Esophagus muscularis mucosa (tissue), 4 donors: ENCODE measurements around the gene SERPINB11. TPM values are rescaled to one million over a fixed set of nuclear protein-coding genes. Genes with fewer than 3 reads are reported as not detected.
"Not testable (repeated sequence)": the region's sequence is repeated elsewhere in the genome, so short reads cannot be mapped to it uniquely, and the experiment has no call there.

Experiments used
- DNase-seq: peaks from one replicate; pipeline ENCODE4 v3.0.0-alpha.2; 2017; ENCODE audit errors: extremely low spot score
- H3K27ac ChIP-seq, 4 donors: fragments of 200-600 bp; sonication (generic); replicated peaks in 1 of 4; 1 replicate in 3 of 4; 2 replicates in 1 of 4; pipeline ENCODE4 v1.5.1; 2016 to 2019; ENCODE audit warnings: mild to moderate bottlenecking in 1 of 4
- H3K27me3 ChIP-seq, 4 donors: fragments of 200-600 bp; sonication (generic); one replicate each; pipeline versions ENCODE4 v1.5.1 to v1.6.0; 2016 to 2019
- H3K36me3 ChIP-seq, 4 donors: fragments of 200-600 bp; sonication (generic); one replicate each; pipeline ENCODE4 v1.5.1; 2016 to 2019
- H3K4me1 ChIP-seq, 4 donors: fragments of 200-600 bp; sonication (generic); one replicate each; pipeline ENCODE4 v1.5.1; 2016 to 2019
- H3K4me3 ChIP-seq, 4 donors: fragments of 200-600 bp; sonication (generic); 1 replicate in 2 of 4; 2 replicates in 2 of 4; pipeline ENCODE4 v1.5.1; 2016 to 2019; ENCODE audit warnings: mild to moderate bottlenecking in 4 of 4, moderate library complexity in 1 of 4
- H3K9me3 ChIP-seq, 4 donors: fragments of 200-600 bp; sonication (generic); 1 replicate in 3 of 4; 2 replicates in 1 of 4; pipeline ENCODE4 v1.5.1; 2016 to 2019
- CTCF ChIP-seq, 3 experiments: fragments of 200-600 bp in 2 of 3; fragments of 450-650 bp in 1 of 3; sonication (generic) in 2 of 3; IDR thresholded peaks; one replicate each; pipeline ENCODE4 v1.5.1; 2017 to 2019; ENCODE audit warnings: antibody characterized with exemption in 3 of 3, mild to moderate bottlenecking in 2 of 3, moderate library complexity in 1 of 3
- EP300 ChIP-seq: sonication (generic); formaldehyde crosslinking; IDR thresholded peaks from one replicate; pipeline ENCODE4 v1.6.1; 2017; ENCODE audit warnings: antibody characterized with exemption
- POLR2A ChIP-seq: fragments of 450-650 bp; IDR thresholded peaks from one replicate; pipeline ENCODE4 v1.6.1; 2017; ENCODE audit warnings: antibody characterized with exemption, moderate library complexity, mild to moderate bottlenecking, low read depth
- POLR2AphosphoS5 ChIP-seq, 2 donors: sonication (generic); formaldehyde crosslinking; IDR thresholded peaks; one replicate each; pipeline ENCODE4 v1.6.1; 2017; ENCODE audit warnings: antibody characterized with exemption in 2 of 2
- WGBS: methylation state at CpG from one replicate; pipeline ENCODE4 v1.1.5; 2018; 5-methylcytosine and 5-hydroxymethylcytosine counted together
- intact Hi-C: fragments of 100-400 bp; cut with DNase I; formaldehyde crosslinking; loops from one replicate; pipeline ENCODE4 v1.15.1; 2023
- total RNA-seq, 4 donors: library from RNA; depleted of rRNA; stranded (reverse); fragments of >200 nt; gene quantifications; one replicate each; pipeline versions ENCODE4 v1.1.0 to v1.2.1, GENCODE V29; 2016

Gene SERPINB11
- total RNA-seq, 4 donors from 2014 or later: not detected

GRCh38 chr18:63757541-63757940 lies 54.8 kb downstream of the SERPINB11 start:
- Histone ChIP-seq H3K27ac (no peak overlapping the region), H3K36me3 (no peaks in the 10 kb centered on the region), H3K4me1 (no peaks in the 10 kb centered on the region), H3K4me3 (no peak overlapping the region), H3K27me3 (no peaks in the 10 kb centered on the region), H3K9me3 (peaks cover 0 to 18% (median 14%) of the 10 kb centered on the region in 4 donors)
- intact Hi-C loops: no loop called here
- TF ChIP-seq EP300 (no peak), POLR2A (no peak), POLR2AphosphoS5 (IDR thresholded peaks at IDR 0.05) (no peak), CTCF (IDR thresholded peaks at IDR 0.05) (no peak)
- no peak for DNase-seq

GRCh38 chr18:63758615-63759240 lies 56.0 kb downstream of the SERPINB11 start:
- H3K4me1 ChIP-seq: no peaks in the 10 kb centered on the region
- no peak for DNase-seq
- no peaks in the 10 kb centered on the region for H3K27me3 ChIP-seq
- TF ChIP-seq CTCF (IDR thresholded peaks at IDR 0.05): no peak
- TF ChIP-seq EP300: no peak
- no peak for TF ChIP-seq POLR2AphosphoS5 (IDR thresholded peaks at IDR 0.05)
- TF ChIP-seq POLR2A: no peak
- no peaks in the 10 kb centered on the region for H3K36me3 ChIP-seq
- no peak overlapping the region for H3K27ac ChIP-seq
- peaks cover 0 to 18% (median 14%) of the 10 kb centered on the region in 4 donors for H3K9me3 ChIP-seq
- WGBS: 63% methylated on average over 3 of the region's 3 CpGs
- intact Hi-C loops: no loop called here
- no peak overlapping the region for H3K4me3 ChIP-seq

- H3K27me3 ChIP-seq, DNase-seq, H3K4me3 ChIP-seq, intact Hi-C loops, H3K36me3 ChIP-seq, H3K27ac ChIP-seq, H3K4me1 ChIP-seq: not testable (repeated sequence)
- peaks cover 0 to 18% (median 14%) of the 10 kb centered on the region in 4 donors for H3K9me3 ChIP-seq
- 100% methylated on average over 2 of the region's 2 CpGs for WGBS
Measured at GRCh38 chr18:63759786-63760185, 57.0 kb downstream of the SERPINB11 start.

- Histone ChIP-seq H3K9me3 (peaks cover 0 to 18% (median 14%) of the 10 kb centered on the region in 4 donors), H3K36me3 (no peaks in the 10 kb centered on the region), H3K27ac (no peak overlapping the region), H3K27me3 (no peaks in the 10 kb centered on the region), H3K4me1 (no peaks in the 10 kb centered on the region), H3K4me3 (no peak overlapping the region)
- no peak for DNase-seq
- TF ChIP-seq POLR2AphosphoS5 (IDR thresholded peaks at IDR 0.05) (no peak), POLR2A (no peak), EP300 (no peak), CTCF (IDR thresholded peaks at IDR 0.05) (no peak)
- WGBS: 73% methylated on average over 1 of the region's 1 CpG
- intact Hi-C loops: no loop called here
Measured at GRCh38 chr18:63762518-63762917, 59.8 kb downstream of the SERPINB11 start.

- Histone ChIP-seq H3K9me3 (peaks cover 0 to 18% (median 14%) of the 10 kb centered on the region in 4 donors), H3K4me1 (no peaks in the 10 kb centered on the region), H3K4me3 (no peak overlapping the region), H3K27ac (no peak overlapping the region), H3K36me3 (no peaks in the 10 kb centered on the region), H3K27me3 (no peaks in the 10 kb centered on the region)
- intact Hi-C loops: no loop called here
- TF ChIP-seq POLR2AphosphoS5 (IDR thresholded peaks at IDR 0.05): no peak
- TF ChIP-seq POLR2A: no peak
- TF ChIP-seq EP300: no peak
- TF ChIP-seq CTCF (IDR thresholded peaks at IDR 0.05): no peak
- 87% methylated on average over 3 of the region's 3 CpGs for WGBS
- DNase-seq: no peak
Measured at GRCh38 chr18:63763831-63764600, 61.3 kb downstream of the SERPINB11 start.
